NCI-H1694 (cell line): ENCODE results near the gene CRY2.

ENCODE experiments used
- DNase-seq: peaks from one replicate; lab custom pipeline; 2025; lab: John Stamatoyannopoulos, UW

Gene CRY2

DNA sequence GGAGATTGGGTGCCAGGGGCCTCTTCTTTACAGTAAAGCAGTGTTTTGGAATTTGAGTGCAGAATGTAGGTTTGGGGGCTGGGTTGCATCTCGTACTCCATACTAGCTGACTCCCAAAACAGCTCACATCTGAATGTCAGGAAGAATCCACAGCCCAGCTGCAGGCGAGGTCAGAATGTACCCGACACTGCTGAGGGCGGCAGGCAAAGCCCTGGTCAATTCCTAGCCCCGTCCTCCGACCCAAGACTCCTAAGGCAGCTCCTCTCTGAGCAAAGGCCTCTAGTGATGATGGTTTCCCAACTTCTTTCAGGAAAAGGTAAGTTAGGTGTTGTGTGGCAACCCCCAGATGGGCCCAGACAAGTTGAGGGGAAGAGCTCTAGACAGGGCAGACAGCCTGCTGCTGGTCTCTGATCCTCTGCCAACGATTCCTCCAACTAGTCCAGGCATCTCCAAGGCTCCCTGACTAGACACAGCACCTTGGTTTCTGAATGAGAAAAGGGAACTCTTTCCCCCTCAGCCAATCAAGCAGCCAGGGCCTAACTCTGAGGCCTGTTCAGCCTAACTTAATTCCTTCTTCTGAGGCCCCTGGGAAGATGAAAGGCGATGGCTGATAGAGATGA, 83.8 kb downstream of the CRY2 start:
- no peak for DNase-seq

DNA sequence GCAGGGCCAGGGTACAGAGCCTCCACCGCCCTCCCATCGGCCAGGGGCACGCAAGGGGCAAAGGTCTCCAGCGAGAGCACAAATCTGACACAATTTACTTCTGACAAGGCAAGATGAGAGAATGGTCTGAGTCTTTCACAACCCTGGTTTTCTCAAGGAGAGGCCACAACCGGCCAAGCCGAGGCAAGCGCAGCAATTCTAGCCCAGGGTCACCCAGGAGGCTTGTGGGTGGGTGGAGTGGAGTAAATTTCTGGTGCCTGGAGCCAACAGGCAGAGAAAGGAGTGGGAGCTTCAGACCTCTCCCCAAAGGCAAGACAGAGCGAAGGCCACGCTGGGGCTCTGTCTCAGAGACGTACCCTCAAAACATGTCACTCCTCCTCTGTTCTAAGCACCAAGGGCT, 84.5 kb downstream of the CRY2 start:
- DNase-seq = no peak

DNA sequence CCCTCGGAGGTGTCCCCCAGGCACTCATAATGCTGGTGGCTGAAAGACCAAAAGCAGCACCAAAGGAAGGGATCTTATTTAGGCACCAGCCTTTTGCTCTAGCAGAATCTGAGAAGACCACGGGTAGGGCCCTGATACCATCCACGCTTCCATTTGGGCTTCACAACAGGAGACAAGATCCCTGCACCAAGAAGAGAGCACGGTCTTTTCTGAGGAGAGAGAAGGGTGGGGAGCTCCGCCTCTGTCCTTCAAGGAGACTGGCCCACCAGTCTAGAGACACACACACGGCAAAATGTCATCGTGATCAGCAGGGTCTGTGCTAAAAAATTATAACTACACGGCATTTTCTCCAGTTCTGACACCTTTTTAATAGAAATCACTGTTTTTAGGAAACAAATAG, 84.9 kb downstream of the CRY2 start:
- no peak for DNase-seq
